Endothelial cell of umbilical vein (primary cell): ENCODE results near the gene OR14A16. TPM values are rescaled to one million over a fixed set of nuclear protein-coding genes. Genes with fewer than 3 reads are reported as not detected.

Experiments
- BruUV-seq: library from RNA; stranded (reverse); fragments of 400-500 nt; replicated peaks from 2 replicates; lab custom pipeline; 2021; lab: Mats Ljungman, UMichigan
- CTCF ChIA-PET: fragments of 300-600, 350-600 bp; sonication (Branson Sonifier 250); formaldehyde crosslinking; loops from one replicate; lab custom pipeline; 2021; ENCODE audit warnings: antibody characterized with exemption, inconsistent platforms; lab: Charles Lee
- POLR2A ChIA-PET: fragments of 300-600, 350-600 bp; sonication (Branson Sonifier 250); formaldehyde crosslinking; loops from one replicate; lab custom pipeline; 2021; ENCODE audit warnings: antibody characterized with exemption, inconsistent platforms; lab: Charles Lee
- DNase-seq: peaks from one replicate; pipeline ENCODE4 v3.0.0-alpha.2; 2011; ENCODE audit warnings: low read depth, low spot score
- FAIRE-seq: peaks from 2 replicates; lab custom pipeline; 2011; peaks lifted over from hg19 to GRCh38; lab: Jason Lieb, UNC
- H2AFZ ChIP-seq: 2 replicates; pipeline ENCODE4 v1.6.0; 2012; ENCODE audit warnings: low read depth, low read length, control low read depth, inconsistent platforms
- H3K27ac ChIP-seq: 2 replicates; pipeline ENCODE4 v1.5.1; 2011; ENCODE audit warnings: low read depth, mild to moderate bottlenecking, control low read depth, low read length, moderate library complexity; ENCODE audit not compliant: insufficient read depth
- H3K27me3 ChIP-seq, 2 experiments: 2 replicates each; pipeline versions ENCODE4 v1.6.0 to v1.6.1; 2011; ENCODE audit warnings: low read length in 2 of 2, mixed read lengths in 1 of 2; ENCODE audit not compliant: control insufficient read depth in 2 of 2, insufficient read depth in 2 of 2
- H3K36me3 ChIP-seq, 2 experiments: 2 replicates in 1 of 2; 3 replicates in 1 of 2; pipeline ENCODE4 v1.5.1; 2011; ENCODE audit warnings: low read length in 2 of 2, mild to moderate bottlenecking in 1 of 2, moderate library complexity in 1 of 2; ENCODE audit not compliant: control insufficient read depth in 2 of 2, insufficient read depth in 2 of 2; ENCODE audit errors: extremely low read depth in 1 of 2
- H3K4me1 ChIP-seq: 3 replicates; pipeline ENCODE4 v1.5.1; 2011; ENCODE audit warnings: mild to moderate bottlenecking, low read length; ENCODE audit not compliant: control insufficient read depth, insufficient read depth; ENCODE audit errors: extremely low read depth
- H3K4me2 ChIP-seq: 2 replicates; pipeline ENCODE4 v1.6.1; 2011; ENCODE audit warnings: low read length, control low read depth, mixed read lengths; ENCODE audit not compliant: insufficient read depth
- H3K4me3 ChIP-seq, 3 experiments: fragments of 200-600 bp in 1 of 3; sonication (generic), shearing (Covaris generic) in 1 of 3; replicated peaks in 1 of 3; 2 replicates each; pipeline ENCODE4 v1.5.1; 2011 to 2016; ENCODE audit warnings: control low read depth in 3 of 3, low read length in 3 of 3, mild to moderate bottlenecking in 2 of 3, inconsistent platforms in 1 of 3, low read depth in 1 of 3, moderate library complexity in 1 of 3; ENCODE audit not compliant: insufficient read depth in 1 of 3
- H3K79me2 ChIP-seq: 2 replicates; pipeline ENCODE4 v1.6.0; 2012; ENCODE audit warnings: low read length, inconsistent platforms; ENCODE audit not compliant: control insufficient read depth, insufficient read depth
- H3K9ac ChIP-seq: replicated peaks from 2 replicates; pipeline ENCODE3; 2011; ENCODE audit warnings: low read length, control low read depth; ENCODE audit not compliant: insufficient read depth; ENCODE audit errors: extremely low read depth
- H3K9me1 ChIP-seq: replicated peaks from 3 replicates; pipeline ENCODE4 v1.6.0; 2011; ENCODE audit warnings: mild to moderate bottlenecking, low read length; ENCODE audit not compliant: control insufficient read depth, insufficient read depth; ENCODE audit errors: extremely low read depth
- H3K9me3 ChIP-seq: replicated peaks from 2 replicates; pipeline ENCODE4 v1.5.1; 2012; ENCODE audit warnings: low read length, inconsistent platforms; ENCODE audit not compliant: control insufficient read depth, insufficient read depth
- H4K20me1 ChIP-seq: replicated peaks from 2 replicates; pipeline ENCODE3; 2011; ENCODE audit warnings: mild to moderate bottlenecking, low read length; ENCODE audit not compliant: control insufficient read depth, insufficient read depth; ENCODE audit errors: extremely low read depth
- EZH2 ChIP-seq: IDR thresholded peaks from 2 replicates; pipeline ENCODE4 v1.6.1; 2012; ENCODE audit warnings: borderline replicate concordance, low read depth, mild to moderate bottlenecking, moderate library complexity, low read length, inconsistent platforms; ENCODE audit not compliant: severe bottlenecking
- FOS ChIP-seq: IDR thresholded peaks from 2 replicates; pipeline ENCODE4 v1.6.1; 2011; ENCODE audit warnings: mild to moderate bottlenecking, low read length, moderate library complexity, borderline replicate concordance; ENCODE audit not compliant: insufficient read depth
- GATA2 ChIP-seq: IDR thresholded peaks from 2 replicates; pipeline ENCODE4 v1.7.0; 2011; ENCODE audit warnings: low read depth, mild to moderate bottlenecking, moderate library complexity, mixed read lengths, low read length; ENCODE audit not compliant: insufficient read length, insufficient read depth
- JUN ChIP-seq: IDR thresholded peaks from 2 replicates; pipeline ENCODE4 v1.6.1; 2011; ENCODE audit warnings: borderline replicate concordance, low read depth; ENCODE audit not compliant: insufficient read length, insufficient read depth
- MYC ChIP-seq: IDR thresholded peaks from one replicate; pipeline ENCODE4 v1.6.1; 2011; ENCODE audit warnings: mild to moderate bottlenecking, low read depth, low read length
- POLR2A ChIP-seq: IDR thresholded peaks from 2 replicates; pipeline ENCODE4 v1.6.1; 2012; ENCODE audit warnings: low read depth, mild to moderate bottlenecking, control low read depth, low read length
- POLR2AphosphoS5 ChIP-seq: IDR thresholded peaks from 2 replicates; pipeline ENCODE4 v1.6.1; 2012; ENCODE audit warnings: low read depth, mild to moderate bottlenecking, control low read depth, low read length, moderate library complexity; ENCODE audit not compliant: insufficient read depth
- dilution Hi-C: fragments of 300-500 bp; cut with MboI; formaldehyde crosslinking; loops from one replicate; pipeline ENCODE4 v1.15.0; 2019; ENCODE audit warnings: low sequenced_read_pairs; ENCODE audit not compliant: extremely low pct_ligation_motif_present
- intact Hi-C: fragments of 100-400 bp; cut with micrococcal nuclease; formaldehyde crosslinking; loops from one replicate; pipeline ENCODE4 v1.10.0; 2022
- polyA plus RNA-seq, 4 experiments: library from polyadenylated mRNA; depleted of rRNA in 3 of 4; stranded (reverse) in 3 of 4; unstranded in 1 of 4; fragments of >200 nt; gene quantifications; 2 replicates each; pipeline versions ENCODE4 v1.2.1 to v1.2.3, GENCODE V29; 2011 to 2012; ENCODE audit warnings: missing spikeins in 1 of 4
- total RNA-seq: library from RNA; stranded (reverse); gene quantifications from 2 replicates; pipeline ENCODE4 v1.2.3, GENCODE V29; 2021
- TF ChIP-seq, protein P1 (sequence below), 2 donors: IDR thresholded peaks; 1 replicate in 1 of 2; 2 replicates in 1 of 2; pipeline ENCODE4 v1.5.1; 2011; ENCODE audit warnings: low read length in 2 of 2, mild to moderate bottlenecking in 2 of 2, moderate library complexity in 2 of 2, control low read depth in 1 of 2, inconsistent platforms in 1 of 2, low read depth in 1 of 2; ENCODE audit not compliant: insufficient read depth in 1 of 2; ENCODE audit errors: extremely low read depth in 1 of 2
- TF ChIP-seq, protein P2 (sequence below): IDR thresholded peaks from 2 replicates; pipeline ENCODE4 v1.6.1; 2011; ENCODE audit not compliant: insufficient read depth, insufficient read length

The OR14A16 gene
- total and polyA plus RNA-seq, 2 donors (not counting 3 experiments of a cell fraction or from before 2014, with no cell fraction given) = not detected

DNA sequence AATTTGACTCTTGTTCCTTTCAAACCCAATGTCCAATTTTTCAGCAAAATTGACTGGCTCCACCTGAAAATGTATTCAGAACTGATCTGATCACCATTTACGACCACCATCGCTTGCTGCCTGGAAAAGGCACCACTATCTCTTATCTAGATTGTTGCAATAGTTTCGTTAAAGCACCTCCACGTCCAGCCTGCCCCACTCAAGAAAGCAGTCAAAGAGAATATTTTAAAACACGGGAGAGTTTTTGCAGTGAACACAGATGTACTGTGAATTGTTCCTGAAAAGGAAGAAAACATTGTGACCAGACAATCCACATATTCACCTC lies 21.7 kb upstream of the OR14A16 start:
- H2AFZ ChIP-seq = no peak overlapping the region
- no peak for FAIRE-seq
- intact Hi-C loops = no loop called here
- no peaks in the 10 kb centered on the region for H3K79me2 ChIP-seq
- no peaks in the 10 kb centered on the region for H3K27me3 ChIP-seq
- no peak overlapping the region for H3K27ac ChIP-seq
- no peaks in the 10 kb centered on the region for H3K36me3 ChIP-seq
- ChIA-PET CTCF (no interaction called here), POLR2A (no interaction called here)
- H3K9ac ChIP-seq = no peak overlapping the region
- H3K9me3 ChIP-seq = peaks cover 2% of the 10 kb centered on the region
- no peak for TF ChIP-seq FOS
- TF ChIP-seq POLR2AphosphoS5 = no peak
- no peak for TF ChIP-seq EZH2
- TF ChIP-seq JUN = no peak
- no peak for TF ChIP-seq GATA2
- TF ChIP-seq, protein P1, sequence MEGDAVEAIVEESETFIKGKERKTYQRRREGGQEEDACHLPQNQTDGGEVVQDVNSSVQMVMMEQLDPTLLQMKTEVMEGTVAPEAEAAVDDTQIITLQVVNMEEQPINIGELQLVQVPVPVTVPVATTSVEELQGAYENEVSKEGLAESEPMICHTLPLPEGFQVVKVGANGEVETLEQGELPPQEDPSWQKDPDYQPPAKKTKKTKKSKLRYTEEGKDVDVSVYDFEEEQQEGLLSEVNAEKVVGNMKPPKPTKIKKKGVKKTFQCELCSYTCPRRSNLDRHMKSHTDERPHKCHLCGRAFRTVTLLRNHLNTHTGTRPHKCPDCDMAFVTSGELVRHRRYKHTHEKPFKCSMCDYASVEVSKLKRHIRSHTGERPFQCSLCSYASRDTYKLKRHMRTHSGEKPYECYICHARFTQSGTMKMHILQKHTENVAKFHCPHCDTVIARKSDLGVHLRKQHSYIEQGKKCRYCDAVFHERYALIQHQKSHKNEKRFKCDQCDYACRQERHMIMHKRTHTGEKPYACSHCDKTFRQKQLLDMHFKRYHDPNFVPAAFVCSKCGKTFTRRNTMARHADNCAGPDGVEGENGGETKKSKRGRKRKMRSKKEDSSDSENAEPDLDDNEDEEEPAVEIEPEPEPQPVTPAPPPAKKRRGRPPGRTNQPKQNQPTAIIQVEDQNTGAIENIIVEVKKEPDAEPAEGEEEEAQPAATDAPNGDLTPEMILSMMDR (IDR thresholded peaks at IDR 0.05; ENCODE audit: extremely low read depth in 1 of 2, insufficient read depth in 1 of 2, low read depth in 1 of 2, low read length in 2 of 2) = no peak
- TF ChIP-seq, protein P2, sequence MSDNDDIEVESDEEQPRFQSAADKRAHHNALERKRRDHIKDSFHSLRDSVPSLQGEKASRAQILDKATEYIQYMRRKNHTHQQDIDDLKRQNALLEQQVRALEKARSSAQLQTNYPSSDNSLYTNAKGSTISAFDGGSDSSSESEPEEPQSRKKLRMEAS = no peak
- no peak for TF ChIP-seq POLR2A
- TF ChIP-seq MYC = no peak
- no peaks in the 10 kb centered on the region for H3K9me1 ChIP-seq
- no peaks in the 10 kb centered on the region for H3K4me1 ChIP-seq
- H3K4me3 ChIP-seq = no peak overlapping the region
- no peak overlapping the region for H3K4me2 ChIP-seq
- DNase-seq = no peak
- H4K20me1 ChIP-seq = no peaks in the 10 kb centered on the region
- BruUV-seq = no TSS peak
- dilution Hi-C loops = no loop called here
